Hepatocyte (in vitro differentiated cells): Measurements from ENCODE around the gene TM6SF1. TPM values are rescaled to one million over a fixed set of nuclear protein-coding genes. Genes with fewer than 3 reads are reported as not detected.

ENCODE experiments used
- DNase-seq: peaks from one replicate; pipeline ENCODE4 v3.0.0-alpha.2; 2016; ENCODE audit warnings: low spot score
- H2AFZ ChIP-seq: fragments of 200-600 bp; sonication (generic); 2 replicates; pipeline ENCODE4 v1.6.0; 2016; ENCODE audit warnings: antibody characterized with exemption, mild to moderate bottlenecking
- H3K27ac ChIP-seq: fragments of 200-600 bp; sonication (generic); 2 replicates; pipeline ENCODE4 v1.5.1; 2016; ENCODE audit warnings: mild to moderate bottlenecking
- H3K27me3 ChIP-seq: fragments of 200-600 bp; sonication (generic); 2 replicates; pipeline ENCODE4 v1.6.1; 2016
- H3K36me3 ChIP-seq: fragments of 200-600 bp; sonication (generic); replicated peaks from 2 replicates; pipeline ENCODE4 v1.5.1; 2016; ENCODE audit warnings: low read depth; ENCODE audit not compliant: insufficient read depth
- H3K4me1 ChIP-seq: fragments of 200-600 bp; sonication (generic); 2 replicates; pipeline ENCODE4 v1.5.1; 2016; ENCODE audit warnings: mild to moderate bottlenecking, moderate library complexity; ENCODE audit not compliant: insufficient read depth
- H3K4me2 ChIP-seq: fragments of 200-600 bp; sonication (generic); 2 replicates; pipeline ENCODE4 v1.6.0; 2016
- H3K4me3 ChIP-seq: fragments of 200-600 bp; sonication (generic); 2 replicates; pipeline ENCODE4 v1.5.1; 2016; ENCODE audit warnings: mild to moderate bottlenecking
- H3K79me2 ChIP-seq: fragments of 200-600 bp; sonication (generic); 2 replicates; pipeline ENCODE4 v1.6.0; 2017; ENCODE audit warnings: mild to moderate bottlenecking
- H3K9me2 ChIP-seq: fragments of 200-600 bp; sonication (generic); replicated peaks from 2 replicates; pipeline ENCODE4 v1.6.0; 2017; ENCODE audit warnings: mild to moderate bottlenecking; ENCODE audit not compliant: insufficient read depth
- H3K9me3 ChIP-seq: fragments of 200-600 bp; sonication (generic); 2 replicates; pipeline ENCODE4 v1.5.1; 2016; ENCODE audit warnings: low read depth, mild to moderate bottlenecking
- H4K20me1 ChIP-seq: fragments of 200-600 bp; sonication (generic); 2 replicates; pipeline ENCODE4 v1.6.0; 2016; ENCODE audit warnings: mild to moderate bottlenecking; ENCODE audit not compliant: insufficient read depth, poor library complexity, severe bottlenecking
- EZH2 ChIP-seq: fragments of 200-600 bp; sonication (generic); IDR thresholded peaks from 2 replicates; pipeline ENCODE4 v1.6.1; 2016; ENCODE audit warnings: antibody characterized with exemption, mild to moderate bottlenecking, borderline replicate concordance
- EZH2phosphoT487 ChIP-seq: fragments of 200-600 bp; sonication (generic); IDR thresholded peaks from one replicate; pipeline ENCODE4 v1.6.1; 2018; ENCODE audit warnings: antibody characterized with exemption, mild to moderate bottlenecking, low read depth, moderate library complexity; ENCODE audit not compliant: unreplicated experiment, severe bottlenecking
- WGBS: methylation state at CpG from one replicate; pipeline ENCODE4 v1.1.6; 2016; ENCODE audit warnings: low lambda C conversion rate; ENCODE audit errors: missing lambda C conversion rate; 5-methylcytosine and 5-hydroxymethylcytosine counted together
- polyA plus RNA-seq: library from polyadenylated mRNA; unstranded; fragments of >200 nt; fragmentation: Nextera tagmentation; extraction: Ambion mirVana; gene quantifications from 2 replicates; pipeline ENCODE4 v1.2.1, GENCODE V29; 2016
- total RNA-seq: library from RNA; depleted of rRNA; stranded (reverse); fragments of >200 nt; gene quantifications from 2 replicates; pipeline ENCODE4 v1.2.3, GENCODE V29; 2014
- TF ChIP-seq, protein P1 (sequence below): fragments of 200-600 bp; sonication (generic); IDR thresholded peaks from 2 replicates; pipeline ENCODE4 v1.5.1; 2016; ENCODE audit warnings: antibody characterized with exemption, mild to moderate bottlenecking; ENCODE audit not compliant: poor library complexity

Gene TM6SF1
- total and polyA plus RNA-seq, 2 experiments from 2014 or later, result 0.20 to 0.35 TPM

DNA sequence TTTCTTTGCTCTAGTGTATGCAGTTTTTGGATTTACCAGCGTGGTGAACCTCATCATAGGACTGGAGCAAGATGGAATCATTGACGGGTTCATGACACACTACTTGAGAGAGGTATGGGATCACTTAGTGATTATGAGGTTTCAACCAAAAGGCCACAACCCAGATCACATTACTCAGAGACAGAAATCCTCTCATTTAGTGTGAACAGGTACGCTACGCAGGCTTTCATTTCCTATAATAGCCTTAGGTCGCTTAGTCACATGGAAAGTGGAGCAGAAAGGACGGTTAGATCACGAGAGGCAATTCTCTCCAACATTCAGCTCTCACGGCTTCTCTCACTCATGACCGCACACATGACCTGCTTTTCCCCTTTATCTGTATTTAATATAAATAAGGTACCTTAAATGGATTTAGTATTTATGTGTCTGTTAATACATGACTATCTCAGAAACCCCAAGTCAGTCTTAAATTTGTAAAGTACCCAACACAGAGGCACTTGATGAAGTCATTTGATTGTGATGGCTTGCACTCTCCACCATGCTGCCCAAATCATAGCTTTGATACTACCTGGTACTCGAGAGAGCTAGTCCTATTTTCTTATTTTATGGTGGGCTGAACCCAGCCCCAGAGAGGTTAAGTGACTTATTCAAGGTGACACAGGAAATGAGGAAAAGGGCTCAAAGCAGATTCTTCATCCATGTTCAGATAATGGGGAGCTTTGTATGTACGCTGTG is 8.6 kb downstream of the TM6SF1 start:
- DNase-seq, result no peak
- Histone ChIP-seq H3K9me3 (no peaks in the 10 kb centered on the region), H3K4me1 (no peaks in the 10 kb centered on the region), H3K36me3 (no peaks in the 10 kb centered on the region), H4K20me1 (no peaks in the 10 kb centered on the region), H2AFZ (no peak overlapping the region), H3K4me2 (no peak overlapping the region), H3K4me3 (no peak overlapping the region), H3K9me2 (no peaks in the 10 kb centered on the region), H3K27me3 (no peaks in the 10 kb centered on the region), H3K27ac (no peak overlapping the region), H3K79me2 (no peaks in the 10 kb centered on the region)
- WGBS, result 90% methylated on average over 11 of the region's 11 CpGs
- TF ChIP-seq, protein P1, sequence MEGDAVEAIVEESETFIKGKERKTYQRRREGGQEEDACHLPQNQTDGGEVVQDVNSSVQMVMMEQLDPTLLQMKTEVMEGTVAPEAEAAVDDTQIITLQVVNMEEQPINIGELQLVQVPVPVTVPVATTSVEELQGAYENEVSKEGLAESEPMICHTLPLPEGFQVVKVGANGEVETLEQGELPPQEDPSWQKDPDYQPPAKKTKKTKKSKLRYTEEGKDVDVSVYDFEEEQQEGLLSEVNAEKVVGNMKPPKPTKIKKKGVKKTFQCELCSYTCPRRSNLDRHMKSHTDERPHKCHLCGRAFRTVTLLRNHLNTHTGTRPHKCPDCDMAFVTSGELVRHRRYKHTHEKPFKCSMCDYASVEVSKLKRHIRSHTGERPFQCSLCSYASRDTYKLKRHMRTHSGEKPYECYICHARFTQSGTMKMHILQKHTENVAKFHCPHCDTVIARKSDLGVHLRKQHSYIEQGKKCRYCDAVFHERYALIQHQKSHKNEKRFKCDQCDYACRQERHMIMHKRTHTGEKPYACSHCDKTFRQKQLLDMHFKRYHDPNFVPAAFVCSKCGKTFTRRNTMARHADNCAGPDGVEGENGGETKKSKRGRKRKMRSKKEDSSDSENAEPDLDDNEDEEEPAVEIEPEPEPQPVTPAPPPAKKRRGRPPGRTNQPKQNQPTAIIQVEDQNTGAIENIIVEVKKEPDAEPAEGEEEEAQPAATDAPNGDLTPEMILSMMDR, result no peak
- TF ChIP-seq EZH2phosphoT487, result no peak
- no peak for TF ChIP-seq EZH2

DNA sequence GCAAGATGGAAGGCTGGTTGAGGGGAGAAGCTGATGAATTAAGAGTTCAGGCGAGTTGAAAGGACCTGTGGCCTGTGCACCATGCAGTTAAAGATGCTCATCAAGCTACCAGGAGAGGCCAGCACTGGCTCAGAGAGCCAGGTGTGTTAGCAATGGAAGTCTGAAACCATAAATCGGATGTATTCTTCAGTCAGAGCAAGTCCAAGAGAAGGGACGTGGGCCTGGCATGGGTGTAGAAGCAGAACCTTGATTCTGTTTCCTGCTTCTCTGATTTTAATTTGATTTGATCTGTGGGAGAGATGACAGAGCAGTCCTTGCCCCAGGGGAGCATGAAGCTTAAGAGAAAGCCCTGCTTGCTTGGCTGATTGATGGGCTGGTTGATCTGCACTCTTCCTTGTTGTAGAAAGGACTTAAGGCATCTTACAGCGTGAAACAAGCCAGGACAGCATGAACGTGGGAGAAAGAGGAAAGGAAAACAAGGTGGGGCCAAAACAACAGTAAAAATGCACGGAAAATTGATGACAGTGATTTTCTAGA is 10.9 kb downstream of the TM6SF1 start:
- no peak for TF ChIP-seq EZH2phosphoT487
- no peak for TF ChIP-seq EZH2
- TF ChIP-seq, protein P1, result no peak
- Histone ChIP-seq H3K9me2 (no peaks in the 10 kb centered on the region), H3K9me3 (no peaks in the 10 kb centered on the region), H4K20me1 (no peaks in the 10 kb centered on the region), H3K36me3 (no peaks in the 10 kb centered on the region), H2AFZ (no peak overlapping the region), H3K27ac (no peak overlapping the region), H3K27me3 (no peaks in the 10 kb centered on the region), H3K4me1 (no peaks in the 10 kb centered on the region), H3K4me2 (no peak overlapping the region), H3K79me2 (no peaks in the 10 kb centered on the region), H3K4me3 (no peak overlapping the region)
- no peak for DNase-seq
- 75% methylated on average over 6 of the region's 6 CpGs for WGBS

DNA sequence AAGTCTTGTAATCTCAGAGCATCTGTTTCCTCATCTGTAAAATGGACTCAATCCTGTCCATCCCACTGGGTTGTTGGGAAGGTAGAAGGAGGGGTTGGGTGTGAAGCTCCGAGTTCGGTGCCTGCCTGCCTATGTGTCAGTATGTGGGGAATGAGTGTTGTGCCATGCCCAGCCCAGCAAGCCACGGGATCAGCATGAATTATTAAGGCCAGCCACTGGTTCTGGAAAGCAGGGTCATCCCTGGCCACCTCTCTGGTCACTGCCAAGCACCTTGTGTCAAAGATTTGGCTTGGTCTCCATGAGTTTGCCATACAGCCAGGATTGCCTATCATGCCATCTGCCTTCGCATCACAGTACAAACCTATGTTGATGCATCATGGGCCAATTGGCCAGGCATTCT is 11.5 kb downstream of the TM6SF1 start:
- H3K4me2 ChIP-seq, result no peak overlapping the region
- H3K4me1 ChIP-seq, result no peaks in the 10 kb centered on the region
- no peak overlapping the region for H2AFZ ChIP-seq
- no peaks in the 10 kb centered on the region for H3K27me3 ChIP-seq
- no peak overlapping the region for H3K27ac ChIP-seq
- TF ChIP-seq, protein P1, result no peak
- no peak for TF ChIP-seq EZH2phosphoT487
- no peak for TF ChIP-seq EZH2
- H3K9me3 ChIP-seq, result no peaks in the 10 kb centered on the region
- DNase-seq, result no peak
- no peaks in the 10 kb centered on the region for H3K9me2 ChIP-seq
- 94% methylated on average over 4 of the region's 4 CpGs for WGBS
- no peaks in the 10 kb centered on the region for H4K20me1 ChIP-seq
- no peaks in the 10 kb centered on the region for H3K36me3 ChIP-seq
- H3K79me2 ChIP-seq, result no peaks in the 10 kb centered on the region
- no peak overlapping the region for H3K4me3 ChIP-seq
